ENCODE data around the gene NUAK2.

Gene NUAK2

GRCh38 chr1:205339717-205340116 lies 18.2 kb upstream of the NUAK2 start:
- TF ChIP-seq CTCF (IDR thresholded peaks at IDR 0.05; ENCODE audit: insufficient read depth, low read depth, low read length, missing control alignments): no peak
- no peak overlapping the region for H3K4me3 ChIP-seq (ENCODE audit: low read length)
- no peak for DNase-seq (ENCODE audit: low read depth)

DNA sequence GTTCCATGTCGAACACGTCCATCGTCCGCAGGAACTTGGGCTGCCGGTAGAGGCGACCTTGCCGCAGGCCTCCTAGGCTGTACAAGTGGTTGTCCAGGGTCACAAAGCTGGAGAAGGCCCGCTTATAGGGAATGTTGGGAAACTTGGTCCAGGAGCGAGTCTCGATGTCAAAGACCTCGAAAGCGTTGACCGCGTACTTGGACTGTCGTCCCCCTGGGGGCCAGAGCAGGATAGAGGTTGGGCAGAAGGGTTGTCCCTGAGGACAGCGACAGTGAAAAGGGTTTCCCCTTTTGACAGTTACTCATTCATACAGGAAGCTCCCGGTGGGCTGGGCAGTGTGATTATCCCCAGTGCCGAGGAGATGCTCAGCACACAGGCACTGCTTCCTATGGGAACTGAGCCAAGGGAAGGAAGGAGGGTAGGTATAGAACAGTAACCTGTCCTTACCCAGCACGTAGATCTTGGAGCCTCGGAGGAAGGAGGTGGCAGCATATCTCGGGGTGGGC lies 17.7 kb upstream of the NUAK2 start:
- H3K4me3 ChIP-seq (ENCODE audit: low read length): no peak overlapping the region
- no peak for TF ChIP-seq CTCF (IDR thresholded peaks at IDR 0.05; ENCODE audit: insufficient read depth, low read depth, low read length, missing control alignments)
- no peak for DNase-seq (ENCODE audit: low read depth)

- TF ChIP-seq CTCF (IDR thresholded peaks at IDR 0.05; ENCODE audit: insufficient read depth, low read depth, low read length, missing control alignments): no peak
- H3K4me3 ChIP-seq (ENCODE audit: low read length): no peak overlapping the region
- DNase-seq (ENCODE audit: low read depth): no peak
Measured at GRCh38 chr1:205338011-205338410, 16.5 kb upstream of the NUAK2 start.

- no peak for DNase-seq (ENCODE audit: low read depth)
- no peak overlapping the region for H3K4me3 ChIP-seq (ENCODE audit: low read length)
- TF ChIP-seq CTCF (IDR thresholded peaks at IDR 0.05; ENCODE audit: insufficient read depth, low read depth, low read length, missing control alignments): no peak
Measured at GRCh38 chr1:205337481-205337880, 15.9 kb upstream of the NUAK2 start.

DNA sequence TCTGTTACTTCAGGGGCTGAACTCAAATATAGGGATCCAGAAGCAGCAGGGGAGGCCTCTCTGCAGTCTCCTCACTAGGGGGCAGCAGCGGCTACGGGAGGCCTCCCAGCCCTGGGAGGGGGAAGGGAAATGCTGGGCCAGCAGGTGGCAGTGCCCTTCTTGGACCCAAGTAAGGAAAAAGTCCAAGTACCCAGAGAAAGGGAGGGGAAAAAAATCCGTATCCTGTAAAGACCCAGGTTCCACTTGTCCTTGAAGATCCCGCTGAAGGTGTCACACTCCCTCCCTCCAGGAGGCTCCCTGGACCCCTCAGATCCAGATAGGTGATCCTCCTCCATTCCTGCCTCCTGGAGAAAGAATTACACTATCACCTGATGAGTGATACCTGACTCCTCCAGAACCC lies 14.1 kb upstream of the NUAK2 start:
- TF ChIP-seq CTCF (IDR thresholded peaks at IDR 0.05; ENCODE audit: insufficient read depth, low read depth, low read length, missing control alignments): peak; percentile 96
- H3K4me3 ChIP-seq (ENCODE audit: low read length): no peak overlapping the region
- peak; percentile 83 for DNase-seq (ENCODE audit: low read depth)

DNA sequence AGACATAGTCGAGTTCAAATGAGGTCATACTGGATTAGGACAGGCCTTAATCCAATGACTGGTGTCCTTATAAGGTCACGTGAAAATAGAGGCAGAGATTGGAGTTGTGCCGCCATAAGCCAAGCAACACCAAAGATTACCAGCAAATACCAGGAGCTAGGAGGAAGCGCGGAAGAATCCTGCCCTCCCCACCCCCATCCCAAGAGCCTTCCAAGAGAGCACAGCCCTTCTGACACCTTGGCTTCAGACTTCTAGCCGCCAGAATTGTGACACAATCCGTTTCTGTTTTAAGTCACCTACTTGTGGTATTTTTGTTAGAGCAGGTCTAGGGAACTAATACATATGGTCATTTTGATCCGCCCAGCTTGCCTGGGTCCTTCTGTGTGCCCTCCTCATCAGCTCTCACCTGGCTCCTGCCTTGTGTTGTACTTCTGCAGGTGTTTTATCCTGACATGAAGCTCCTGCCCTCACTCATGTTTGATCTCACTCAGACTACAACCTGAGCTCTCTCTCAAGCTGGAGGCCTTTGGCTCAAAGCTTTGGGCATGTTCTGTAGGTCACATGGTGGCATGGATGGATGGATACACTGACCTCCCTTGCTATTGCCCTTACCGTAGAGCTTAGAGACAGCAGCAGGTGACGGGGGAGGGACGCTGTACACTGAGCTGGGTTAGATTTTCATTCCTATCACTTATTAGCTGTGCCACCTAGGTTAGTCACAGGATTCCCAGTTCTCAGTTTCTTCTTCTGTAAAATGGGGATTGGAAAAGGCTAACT lies 10.7 kb upstream of the NUAK2 start:
- no peak for TF ChIP-seq CTCF (IDR thresholded peaks at IDR 0.05; ENCODE audit: insufficient read depth, low read depth, low read length, missing control alignments)
- DNase-seq (ENCODE audit: low read depth): no peak

GRCh38 chr1:205330150-205330549 lies 8.6 kb upstream of the NUAK2 start:
- H3K4me3 ChIP-seq (ENCODE audit: low read length): no peak overlapping the region
- no peak for TF ChIP-seq CTCF (IDR thresholded peaks at IDR 0.05; ENCODE audit: insufficient read depth, low read depth, low read length, missing control alignments)
- no peak for DNase-seq (ENCODE audit: low read depth)

More for the DNA sequence above, 10.7 kb upstream of the NUAK2 start:
- no peak overlapping the region for H3K4me3 ChIP-seq (ENCODE audit: low read length)

Measured in epithelial cell of esophagus (primary cell).